ENCODE results near the gene DPF1. TPM values are rescaled to one million over a fixed set of nuclear protein-coding genes. Genes with fewer than 3 reads are reported as not detected.
"Not testable (repeated sequence)": the region's sequence is repeated elsewhere in the genome, so short reads cannot be mapped to it uniquely, and the experiment has no call there.

The DPF1 gene
- total and polyA plus RNA-seq, 12 donors = 0.17 to 1.3 (median 0.67) TPM; not detected in 5

DNA sequence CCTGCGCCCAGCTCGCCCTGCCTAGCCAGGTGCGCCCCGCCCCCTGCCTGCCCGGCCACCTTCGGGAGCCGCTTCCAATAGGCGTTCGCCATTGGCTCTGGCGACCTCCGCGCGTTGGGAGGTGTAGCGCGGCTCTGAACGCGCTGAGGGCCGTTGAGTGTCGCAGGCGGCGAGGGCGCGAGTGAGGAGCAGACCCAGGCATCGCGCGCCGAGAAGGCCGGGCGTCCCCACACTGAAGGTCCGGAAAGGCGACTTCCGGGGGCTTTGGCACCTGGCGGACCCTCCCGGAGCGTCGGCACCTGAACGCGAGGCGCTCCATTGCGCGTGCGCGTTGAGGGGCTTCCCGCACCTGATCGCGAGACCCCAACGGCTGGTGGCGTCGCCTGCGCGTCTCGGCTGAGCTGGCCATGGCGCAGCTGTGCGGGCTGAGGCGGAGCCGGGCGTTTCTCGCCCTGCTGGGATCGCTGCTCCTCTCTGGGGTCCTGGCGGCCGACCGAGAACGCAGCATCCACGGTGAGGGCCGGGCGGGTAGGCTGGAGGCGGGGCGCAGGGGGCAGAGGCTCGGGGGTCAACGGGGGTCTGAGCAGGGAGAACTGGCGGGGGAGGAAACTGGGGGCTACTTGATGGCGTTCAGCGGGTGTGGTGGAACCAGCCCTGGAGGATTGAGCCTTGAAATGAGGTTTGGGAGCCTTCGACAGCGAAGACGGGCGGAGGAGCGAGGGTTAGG, 40.6 kb upstream of the DPF1 start, which contains the start of gene SPINT2:
TSS of gene SPINT2 (plus strand) at position 88 of the 727 bp plus-strand sequence. CDS start at position 408, 320 bp downstream.
- Histone ChIP-seq H3K4me3 (peak within 1 kb of the TSS in 2 of 4 donors; percentile 41 to 72), H3K27me3 (no peaks in the 10 kb centered on the region), H3K36me3 (replicated peaks in 1 of 2) (no peaks in the 10 kb centered on the region), H3K27ac (peak within 1 kb of the TSS in 4 of 5 donors; percentile 23 to 93 (median 72)), H3K4me1 (replicated peaks in 1 of 2) (peaks cover 11 to 27% of the 10 kb centered on the region in 2 donors), H3K9me3 (replicated peaks in 1 of 3) (no peaks in the 10 kb centered on the region)
- 10 to 65% (median 37%) methylated on average over 8 to 78 of the region's 78 CpGs for WGBS, 4 donors
- peak in 2 of 7 donors; percentile 44 to 49 for DNase-seq
- TF ChIP-seq, protein P1, sequence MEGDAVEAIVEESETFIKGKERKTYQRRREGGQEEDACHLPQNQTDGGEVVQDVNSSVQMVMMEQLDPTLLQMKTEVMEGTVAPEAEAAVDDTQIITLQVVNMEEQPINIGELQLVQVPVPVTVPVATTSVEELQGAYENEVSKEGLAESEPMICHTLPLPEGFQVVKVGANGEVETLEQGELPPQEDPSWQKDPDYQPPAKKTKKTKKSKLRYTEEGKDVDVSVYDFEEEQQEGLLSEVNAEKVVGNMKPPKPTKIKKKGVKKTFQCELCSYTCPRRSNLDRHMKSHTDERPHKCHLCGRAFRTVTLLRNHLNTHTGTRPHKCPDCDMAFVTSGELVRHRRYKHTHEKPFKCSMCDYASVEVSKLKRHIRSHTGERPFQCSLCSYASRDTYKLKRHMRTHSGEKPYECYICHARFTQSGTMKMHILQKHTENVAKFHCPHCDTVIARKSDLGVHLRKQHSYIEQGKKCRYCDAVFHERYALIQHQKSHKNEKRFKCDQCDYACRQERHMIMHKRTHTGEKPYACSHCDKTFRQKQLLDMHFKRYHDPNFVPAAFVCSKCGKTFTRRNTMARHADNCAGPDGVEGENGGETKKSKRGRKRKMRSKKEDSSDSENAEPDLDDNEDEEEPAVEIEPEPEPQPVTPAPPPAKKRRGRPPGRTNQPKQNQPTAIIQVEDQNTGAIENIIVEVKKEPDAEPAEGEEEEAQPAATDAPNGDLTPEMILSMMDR (IDR thresholded peaks at IDR 0.05) = no peak
- TF ChIP-seq POLR2A (IDR thresholded peaks at IDR 0.05) = peak in 1 of 2 donors; percentile 6
- intact Hi-C loops (cut with DNase I) = no loop called here

GRCh38 chr19:38263689-38264485, 39.9 kb upstream of the DPF1 start:
- intact Hi-C loops (cut with DNase I) = no loop called here
- H3K27me3 ChIP-seq = no peaks in the 10 kb centered on the region
- H3K4me3 ChIP-seq = peak overlapping the region in 2 of 4 donors; percentile 41 to 72
- WGBS, 4 donors = 7 to 37% (median 21%) methylated on average over 6 to 34 of the region's 34 CpGs
- TF ChIP-seq, protein P1 (IDR thresholded peaks at IDR 0.05) = no peak
- no peak for TF ChIP-seq POLR2A (IDR thresholded peaks at IDR 0.05)
- H3K36me3 ChIP-seq (replicated peaks in 1 of 2) = no peaks in the 10 kb centered on the region
- peaks cover 11 to 27% of the 10 kb centered on the region in 2 donors for H3K4me1 ChIP-seq (replicated peaks in 1 of 2)
- peak; percentile 51 to 78 (median 74) for DNase-seq
- H3K27ac ChIP-seq = peak overlapping the region in 4 of 5 donors; percentile 23 to 93 (median 72)
- no peaks in the 10 kb centered on the region for H3K9me3 ChIP-seq (replicated peaks in 1 of 3)

DNA sequence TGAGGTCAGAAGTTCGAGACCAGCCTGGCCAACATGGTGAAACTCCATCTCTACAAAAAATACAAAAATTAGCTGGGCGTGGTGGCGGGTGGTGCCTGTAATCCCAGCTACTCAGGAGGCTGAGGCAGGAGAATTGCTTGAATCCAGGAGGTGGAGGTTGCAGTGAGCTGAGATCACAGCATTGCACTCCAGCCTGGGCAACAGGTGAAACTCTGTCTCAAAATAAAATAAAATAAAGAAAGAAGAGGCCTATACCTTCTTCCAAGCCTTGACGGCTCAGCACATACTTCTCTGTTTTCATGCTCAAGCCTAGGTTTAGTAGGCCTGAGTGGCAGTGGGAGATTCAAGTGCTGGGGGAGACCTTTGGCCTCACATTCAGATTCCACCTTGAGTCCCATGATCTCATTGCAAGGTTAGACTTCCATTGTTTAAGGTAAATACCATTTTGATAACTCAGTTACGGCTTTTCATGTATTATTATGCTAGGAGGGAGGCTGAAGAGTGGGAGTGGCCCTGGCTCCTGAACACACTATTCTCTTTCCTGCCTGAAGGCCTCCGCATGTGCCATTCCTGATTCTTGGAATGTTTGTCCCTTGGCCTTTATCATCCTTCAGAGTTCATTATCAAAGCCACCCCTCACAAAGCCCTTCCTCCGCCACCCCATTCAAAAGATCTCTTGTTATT, 38.7 kb upstream of the DPF1 start:
- H3K9me3 ChIP-seq (replicated peaks in 1 of 3) = no peaks in the 10 kb centered on the region
- WGBS, 4 donors = 91 to 96% (median 96%) methylated on average over 7 of the region's 7 CpGs
- H3K27me3 ChIP-seq = no peaks in the 10 kb centered on the region
- DNase-seq = no peak
- no peaks in the 10 kb centered on the region for H3K36me3 ChIP-seq (replicated peaks in 1 of 2)
- H3K4me3 ChIP-seq = no peak overlapping the region
- H3K27ac ChIP-seq = no peak overlapping the region
- peaks cover 11 to 26% of the 10 kb centered on the region in 2 donors for H3K4me1 ChIP-seq (replicated peaks in 1 of 2)
- TF ChIP-seq POLR2A (IDR thresholded peaks at IDR 0.05) = no peak
- TF ChIP-seq, protein P1 (IDR thresholded peaks at IDR 0.05) = no peak
- intact Hi-C loops (cut with DNase I) = no loop called here

- intact Hi-C loops (cut with DNase I); H3K27me3 ChIP-seq; H3K9me3 ChIP-seq (replicated peaks in 1 of 3); H3K36me3 ChIP-seq (replicated peaks in 1 of 2); H3K27ac ChIP-seq; H3K4me3 ChIP-seq; DNase-seq: not testable (repeated sequence)
- peaks cover 11 to 18% of the 10 kb centered on the region in 2 donors for H3K4me1 ChIP-seq (replicated peaks in 1 of 2)
- WGBS, 4 donors = 88 to 94% (median 91%) methylated on average over 12 of the region's 12 CpGs
These were observed 37.9 kb upstream of the DPF1 start for GRCh38 chr19:38261942-38262341.

All from adrenal gland (tissue), 12 donors.